HFFc6 (cell line): ENCODE data around the gene TUBA4B. TPM values are rescaled to one million over a fixed set of nuclear protein-coding genes. Genes with fewer than 3 reads are reported as not detected.

ENCODE experiments used
- DNase-seq: peaks from one replicate; pipeline ENCODE4 v3.0.0-alpha.2; 2018
- H3K27ac Mint-ChIP-seq: 2 replicates; pipeline ENCODE4 v1.8.0; 2020; ENCODE audit warnings: mild to moderate bottlenecking, mixed read lengths
- H3K27me3 Mint-ChIP-seq: 2 replicates; pipeline ENCODE4 v1.8.0; 2021; ENCODE audit warnings: mild to moderate bottlenecking, moderate library complexity, mixed read lengths; ENCODE audit not compliant: insufficient read depth
- H3K36me3 Mint-ChIP-seq: 2 replicates; pipeline ENCODE4 v1.8.0; 2021; ENCODE audit warnings: low read depth, mixed read lengths
- H3K4me1 Mint-ChIP-seq: 2 replicates; pipeline ENCODE4 v1.8.0; 2020; ENCODE audit warnings: low read depth, mixed read lengths
- H3K4me3 Mint-ChIP-seq: 2 replicates; pipeline ENCODE4 v1.8.0; 2020; ENCODE audit warnings: mild to moderate bottlenecking, moderate library complexity, mixed read lengths
- H3K9me3 Mint-ChIP-seq: 2 replicates; pipeline ENCODE4 v1.8.0; 2020; ENCODE audit warnings: mild to moderate bottlenecking, mixed read lengths
- total RNA-seq, 6 experiments: library from RNA; stranded (reverse); fragmentation: NEBNext Ultra II Directional; extraction: Animal tissue kit (Norgen Biotek cat#: 25700); gene quantifications; 2 replicates in 1 of 6; 3 replicates in 5 of 6; pipeline ENCODE4 v1.2.3, GENCODE V29; 2021
- TF ChIP-seq, protein P1 (sequence below): fragments of 200-600 bp; sonication (generic); IDR thresholded peaks from 2 replicates; pipeline ENCODE4 v1.5.0; 2021; ENCODE audit warnings: antibody characterized with exemption, mild to moderate bottlenecking

TUBA4B gene
- total RNA-seq, 6 experiments from 2014 or later, result not detected

DNA sequence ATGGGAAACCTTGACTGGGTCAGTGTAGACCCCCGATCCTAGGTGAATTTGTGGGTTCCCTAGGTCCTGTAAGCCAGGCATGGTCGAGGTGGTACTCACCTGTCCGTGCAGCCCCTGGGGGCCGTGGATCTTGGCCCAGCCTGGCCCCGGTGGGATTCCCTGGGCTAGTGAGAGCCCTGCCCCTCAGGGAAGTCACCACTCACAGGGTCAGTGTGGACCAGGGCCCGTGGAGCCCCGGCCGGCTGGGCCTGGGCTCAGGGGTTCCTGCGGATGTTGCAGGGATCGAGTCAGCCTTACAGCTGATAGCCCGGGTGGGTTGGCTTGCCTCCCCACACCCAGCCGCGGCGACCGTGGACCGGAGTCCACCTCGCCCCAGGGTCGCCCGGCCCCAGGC lies 24.1 kb upstream of the TUBA4B start:
- no peak for DNase-seq
- Mint-ChIP-seq H3K27me3 (no peaks in the 10 kb centered on the region), H3K27ac (peak overlapping the region; percentile 45), H3K4me3 (peak overlapping the region; percentile 96), H3K9me3 (no peaks in the 10 kb centered on the region), H3K4me1 (peaks cover 25% of the 10 kb centered on the region), H3K36me3 (peaks cover 5% of the 10 kb centered on the region; the same call in 1 of the 2 replicates)
- TF ChIP-seq, protein P1, sequence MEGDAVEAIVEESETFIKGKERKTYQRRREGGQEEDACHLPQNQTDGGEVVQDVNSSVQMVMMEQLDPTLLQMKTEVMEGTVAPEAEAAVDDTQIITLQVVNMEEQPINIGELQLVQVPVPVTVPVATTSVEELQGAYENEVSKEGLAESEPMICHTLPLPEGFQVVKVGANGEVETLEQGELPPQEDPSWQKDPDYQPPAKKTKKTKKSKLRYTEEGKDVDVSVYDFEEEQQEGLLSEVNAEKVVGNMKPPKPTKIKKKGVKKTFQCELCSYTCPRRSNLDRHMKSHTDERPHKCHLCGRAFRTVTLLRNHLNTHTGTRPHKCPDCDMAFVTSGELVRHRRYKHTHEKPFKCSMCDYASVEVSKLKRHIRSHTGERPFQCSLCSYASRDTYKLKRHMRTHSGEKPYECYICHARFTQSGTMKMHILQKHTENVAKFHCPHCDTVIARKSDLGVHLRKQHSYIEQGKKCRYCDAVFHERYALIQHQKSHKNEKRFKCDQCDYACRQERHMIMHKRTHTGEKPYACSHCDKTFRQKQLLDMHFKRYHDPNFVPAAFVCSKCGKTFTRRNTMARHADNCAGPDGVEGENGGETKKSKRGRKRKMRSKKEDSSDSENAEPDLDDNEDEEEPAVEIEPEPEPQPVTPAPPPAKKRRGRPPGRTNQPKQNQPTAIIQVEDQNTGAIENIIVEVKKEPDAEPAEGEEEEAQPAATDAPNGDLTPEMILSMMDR, result no peak

DNA sequence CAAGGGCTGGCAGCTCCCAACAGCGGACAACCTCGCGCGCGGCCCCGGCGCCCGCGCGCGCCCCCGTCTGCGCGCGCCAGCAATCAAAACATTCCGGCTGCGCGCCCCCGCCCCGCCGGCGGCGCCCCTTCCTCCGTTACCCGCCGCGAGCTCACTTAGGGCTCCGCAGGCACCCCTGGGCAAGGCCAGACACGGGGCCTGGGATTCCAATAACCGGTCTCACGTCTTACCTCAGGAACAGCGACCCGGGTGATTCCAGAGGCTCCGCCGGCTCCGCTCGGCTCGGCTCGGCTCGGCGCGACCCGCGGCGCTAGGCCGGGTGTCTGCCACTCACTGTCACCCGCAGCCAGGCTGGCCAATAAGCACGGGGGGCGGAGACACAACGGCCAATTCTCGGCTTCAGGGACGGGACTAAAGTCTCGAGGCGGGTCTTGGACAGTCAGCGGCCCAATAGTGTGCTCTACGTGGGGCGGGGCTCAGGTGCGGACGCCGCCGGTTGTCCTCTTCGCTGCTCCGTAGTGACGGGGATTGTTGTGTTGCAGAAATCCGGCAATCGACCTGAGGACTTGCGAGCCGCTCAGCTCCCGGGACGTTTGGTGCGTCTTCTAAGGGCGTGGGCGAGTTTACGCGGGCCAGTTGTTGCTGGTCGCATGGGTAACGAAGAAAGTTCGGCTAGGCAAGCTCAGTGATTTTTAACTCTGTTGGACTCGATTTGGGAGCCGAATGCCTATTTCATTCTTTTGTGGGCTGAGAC lies 23.6 kb upstream of the TUBA4B start, which contains the start of the genes ANKZF1 and ATG9A:
ANKZF1 (plus strand) TSS at position 502 of the 754 bp plus-strand sequence. CDS start 452 bp downstream, outside the sequence.
ATG9A (minus strand) TSS at position 332 of the 754 bp plus-strand sequence. CDS start 1,612 bp downstream, outside the sequence.
- TF ChIP-seq, protein P1, result no peak
- peak; percentile 99 for DNase-seq
- Mint-ChIP-seq H3K27me3 (no peaks in the 10 kb centered on the region), H3K36me3 (peaks cover 6% of the 10 kb centered on the region), H3K4me3 (peak within 1 kb of the TSS; percentile 96), H3K4me1 (peaks cover 25% of the 10 kb centered on the region), H3K27ac (peak within 1 kb of the TSS; percentile 90), H3K9me3 (no peaks in the 10 kb centered on the region)

DNA sequence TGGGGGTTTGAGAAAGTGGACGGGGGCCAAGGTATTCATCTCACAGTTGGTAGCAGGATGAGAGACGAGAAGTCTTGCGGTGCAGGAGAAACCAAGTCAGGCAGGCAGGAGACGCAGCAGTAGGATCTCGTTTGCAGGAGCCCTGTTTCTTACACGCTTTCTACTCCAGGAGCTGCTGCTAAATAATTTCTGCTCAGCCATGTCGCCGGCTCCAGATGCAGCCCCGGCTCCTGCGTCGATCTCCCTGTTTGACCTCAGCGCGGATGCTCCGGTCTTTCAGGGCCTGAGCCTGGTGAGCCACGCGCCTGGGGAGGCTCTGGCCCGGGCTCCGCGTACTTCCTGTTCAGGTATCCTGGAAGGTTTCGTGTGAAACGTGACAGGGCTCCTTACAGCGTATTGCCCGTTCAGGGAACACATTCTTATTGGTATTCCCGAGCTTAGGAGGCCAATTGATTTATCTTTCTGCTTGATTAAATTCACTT lies 22.9 kb upstream of the TUBA4B start:
- peak overlapping the region; percentile 96 for H3K4me3 Mint-ChIP-seq
- peak overlapping the region; percentile 90 for H3K27ac Mint-ChIP-seq
- TF ChIP-seq, protein P1, result no peak
- peaks cover 9% of the 10 kb centered on the region for H3K36me3 Mint-ChIP-seq
- no peaks in the 10 kb centered on the region for H3K27me3 Mint-ChIP-seq
- peaks cover 25% of the 10 kb centered on the region for H3K4me1 Mint-ChIP-seq
- no peaks in the 10 kb centered on the region for H3K9me3 Mint-ChIP-seq
- DNase-seq, result no peak

DNA sequence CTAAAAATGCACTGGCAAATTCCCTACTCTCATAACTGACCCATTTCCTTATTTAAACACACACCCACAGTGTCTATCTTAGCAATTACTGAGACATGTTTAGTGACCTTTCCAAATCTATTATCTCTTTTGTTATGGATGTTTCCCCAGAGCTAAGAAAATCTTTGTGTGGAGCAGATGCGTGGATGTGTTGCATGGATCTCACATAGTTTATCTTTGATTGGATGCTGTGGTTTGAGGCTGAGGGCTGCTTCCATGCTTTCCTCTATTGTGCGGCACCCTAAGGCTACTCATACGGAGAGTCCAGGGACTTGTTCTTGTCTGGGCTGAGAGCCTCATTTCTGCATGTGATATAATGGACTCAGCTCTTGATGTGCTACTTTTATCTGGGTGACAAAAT lies 18.7 kb upstream of the TUBA4B start:
- H3K36me3 Mint-ChIP-seq, result peaks cover 10% of the 10 kb centered on the region
- no peak for DNase-seq
- TF ChIP-seq, protein P1, result no peak
- no peaks in the 10 kb centered on the region for H3K27me3 Mint-ChIP-seq
- H3K27ac Mint-ChIP-seq, result no peak overlapping the region
- H3K4me1 Mint-ChIP-seq, result peaks cover 9% of the 10 kb centered on the region
- H3K9me3 Mint-ChIP-seq, result no peaks in the 10 kb centered on the region
- no peak overlapping the region for H3K4me3 Mint-ChIP-seq

DNA sequence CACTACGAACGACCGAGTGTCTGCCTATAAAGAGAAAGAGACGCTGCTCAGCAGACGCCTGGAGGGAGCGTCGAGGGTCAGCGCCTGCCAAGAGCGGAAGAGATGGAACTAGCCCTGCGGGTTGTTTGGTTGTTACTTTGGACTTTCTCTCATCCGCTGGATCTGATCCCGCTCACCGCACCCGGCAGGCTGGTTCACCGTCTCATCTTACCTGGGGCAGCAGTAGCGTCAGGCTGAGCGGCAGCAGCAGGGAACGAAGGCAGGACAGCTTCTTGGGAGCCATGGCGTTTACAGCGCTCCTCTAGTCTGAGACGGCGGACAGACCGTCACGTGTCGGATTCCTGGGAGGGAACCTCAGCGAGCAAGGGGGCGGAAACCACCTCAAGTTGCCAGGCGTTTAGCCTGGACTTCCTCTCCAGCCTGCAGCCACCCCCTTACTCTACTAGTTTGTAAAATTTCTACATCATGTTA lies 9.7 kb upstream of the TUBA4B start:
- DNase-seq, result no peak
- Mint-ChIP-seq H3K4me1 (peaks cover 11% of the 10 kb centered on the region), H3K9me3 (no peaks in the 10 kb centered on the region), H3K36me3 (no peaks in the 10 kb centered on the region; the same call in 1 of the 2 replicates), H3K27ac (no peak overlapping the region), H3K4me3 (no peak overlapping the region), H3K27me3 (no peaks in the 10 kb centered on the region)
- TF ChIP-seq, protein P1, result no peak
